ENCODE measurements around the gene MEX3A. TPM values are rescaled to one million over a fixed set of nuclear protein-coding genes. Genes with fewer than 3 reads are reported as not detected.
A peak's percentile ranks its signal among the peaks of the same experiment; 100 is the strongest.
"Not testable (repeated sequence)": the region's sequence is repeated elsewhere in the genome, so short reads cannot be mapped to it uniquely, and the experiment has no call there.

Gene MEX3A
- polyA plus RNA-seq, 1 experiment = 11.8 TPM

GRCh38 chr1:156128654-156129597 is 46.7 kb upstream of the MEX3A start:
- Histone ChIP-seq H3K27ac (ENCODE audit: low read depth, low read length) (peak overlapping the region; percentile 100), H3K4me3 (ENCODE audit: low read depth, low read length) (peak overlapping the region; percentile 31), H3K27me3 (ENCODE audit: control insufficient read depth, insufficient read depth, low read length) (no peaks in the 10 kb centered on the region), H3K9me3 (ENCODE audit: control insufficient read depth, insufficient read depth, low read length) (no peaks in the 10 kb centered on the region)
- POLR2A ChIA-PET = interaction anchor here (0.6 to 5.8 kb wide), 8 partner anchors 9 to 904 kb away, joined by 3 to 125 read pairs (median 6); partner anchors contain the start of gene LMNA
- TF ChIP-seq CTCF (IDR thresholded peaks at IDR 0.05; ENCODE audit: low read depth, low read length) = no peak
- no peak for DNase-seq (ENCODE audit: low read depth, low spot score)
- CTCF ChIA-PET = interaction anchor here (0.8 to 32.7 kb wide), 9 partner anchors 11 to 169 kb away, joined by 3 to 682 read pairs (median 10); partner anchors contain the start of gene LMNA

DNA sequence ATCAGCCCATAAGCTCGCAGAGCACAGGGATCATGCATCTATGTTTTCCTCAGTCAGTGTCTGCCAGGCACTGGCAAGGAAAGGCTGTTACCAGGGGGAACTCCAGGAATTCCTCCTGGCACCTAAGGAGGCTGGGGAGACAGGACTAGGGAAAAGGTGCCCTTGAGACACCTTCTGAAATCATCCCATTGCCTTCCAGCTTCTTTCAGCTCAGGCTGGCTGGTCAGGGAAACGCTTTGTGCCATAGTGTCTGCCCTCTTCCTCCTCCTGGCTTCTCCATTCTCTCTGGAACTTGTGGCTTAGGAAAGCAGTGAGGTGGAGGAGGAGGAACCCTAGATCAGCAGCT is 46.0 kb upstream of the MEX3A start:
- no peak for DNase-seq (ENCODE audit: low read depth, low spot score)
- Histone ChIP-seq H3K27ac (ENCODE audit: low read depth, low read length) (peak overlapping the region; percentile 100), H3K27me3 (ENCODE audit: control insufficient read depth, insufficient read depth, low read length) (no peaks in the 10 kb centered on the region), H3K4me3 (ENCODE audit: low read depth, low read length) (peak overlapping the region; percentile 31), H3K9me3 (ENCODE audit: control insufficient read depth, insufficient read depth, low read length) (no peaks in the 10 kb centered on the region)
- no peak for TF ChIP-seq CTCF (IDR thresholded peaks at IDR 0.05; ENCODE audit: low read depth, low read length)
- ChIA-PET CTCF (interaction anchor here (0.8 to 32.7 kb wide), 5 partner anchors 14 to 96 kb away, joined by 3 to 682 read pairs (median 37); partner anchors contain the start of gene LMNA), POLR2A (interaction anchor here (1.0 to 5.8 kb wide), 4 partner anchors 9 to 31 kb away, joined by 3 to 125 read pairs (median 22); partner anchors contain the start of gene LMNA)

DNA sequence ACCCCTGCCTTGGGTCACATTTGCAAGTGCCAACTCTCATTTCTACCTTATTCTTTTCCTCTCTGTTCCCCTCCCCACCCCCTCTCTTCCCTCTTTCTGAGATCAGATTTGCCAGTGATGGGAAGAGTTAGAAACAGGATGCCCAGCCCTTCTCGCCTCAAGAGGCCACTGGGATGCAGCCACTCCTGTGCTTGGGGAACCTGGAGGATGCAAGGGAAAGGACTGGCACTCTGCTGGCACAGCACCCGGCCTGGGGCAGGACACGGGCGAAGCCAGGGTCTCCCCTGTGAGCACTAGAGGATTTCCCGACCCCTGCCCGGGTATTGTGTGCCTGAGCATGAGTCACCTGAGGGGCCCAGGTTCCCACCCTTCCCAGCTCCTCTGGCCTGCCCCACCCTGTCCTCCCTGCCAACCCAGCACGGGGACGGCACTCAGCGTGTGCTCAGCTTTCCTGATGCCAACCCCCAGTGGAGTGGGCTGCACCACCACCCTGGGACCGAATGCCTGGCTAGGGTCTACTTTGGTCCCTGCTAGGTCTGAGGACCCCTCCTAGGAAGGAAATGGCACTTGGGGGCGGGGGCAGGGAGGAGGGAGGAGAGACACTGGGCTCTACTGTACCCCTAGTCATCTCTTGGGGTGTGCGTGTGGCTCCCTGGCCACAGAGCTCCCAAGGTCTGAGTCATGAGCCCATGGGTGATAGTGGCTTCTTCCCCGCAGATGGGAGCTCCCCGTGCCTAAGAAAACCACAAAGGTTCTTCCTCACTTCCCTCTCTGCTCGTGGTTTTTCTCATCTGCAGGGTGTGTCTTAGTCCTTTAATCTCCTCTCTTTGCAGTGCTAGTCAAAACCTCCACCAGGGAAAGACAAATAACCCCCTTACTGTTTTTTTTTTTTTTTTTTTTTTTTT is 44.6 kb upstream of the MEX3A start:
- TF ChIP-seq CTCF (IDR thresholded peaks at IDR 0.05; ENCODE audit: low read depth, low read length) = no peak
- CTCF ChIA-PET = interaction anchor here (32.7 kb wide), 1 partner anchor 29 kb away, joined by 682 read pairs; no protein-coding TSS in a partner anchor
- POLR2A ChIA-PET = interaction anchor here (0.6 to 5.8 kb wide), 8 partner anchors 9 to 120 kb away, joined by 3 to 125 read pairs (median 4); partner anchors contain the start of genes LMNA and PMF1
- no peaks in the 10 kb centered on the region for H3K27me3 ChIP-seq (ENCODE audit: control insufficient read depth, insufficient read depth, low read length)
- peak; percentile 78 for DNase-seq (ENCODE audit: low read depth, low spot score)
- no peaks in the 10 kb centered on the region for H3K9me3 ChIP-seq (ENCODE audit: control insufficient read depth, insufficient read depth, low read length)
- H3K4me3 ChIP-seq (ENCODE audit: low read depth, low read length) = peak overlapping the region; percentile 37
- H3K27ac ChIP-seq (ENCODE audit: low read depth, low read length) = peak overlapping the region; percentile 99

GRCh38 chr1:156126043-156126629 is 43.9 kb upstream of the MEX3A start:
- Histone ChIP-seq H3K4me3 (ENCODE audit: low read depth, low read length) (peak overlapping the region; percentile 43), H3K27me3 (ENCODE audit: control insufficient read depth, insufficient read depth, low read length) (no peaks in the 10 kb centered on the region), H3K9me3 (ENCODE audit: control insufficient read depth, insufficient read depth, low read length) (no peaks in the 10 kb centered on the region), H3K27ac (ENCODE audit: low read depth, low read length) (peak overlapping the region; percentile 99)
- ChIA-PET CTCF (interaction anchor here (32.7 kb wide), 1 partner anchor 28 kb away, joined by 682 read pairs; no protein-coding TSS in a partner anchor), POLR2A (interaction anchor here (1.1 to 5.8 kb wide), 2 partner anchors 12 to 120 kb away, joined by 7 to 125 read pairs; partner anchors contain the start of gene LMNA)
- TF ChIP-seq CTCF (IDR thresholded peaks at IDR 0.05; ENCODE audit: low read depth, low read length) = peak; percentile 57
- peak; percentile 90 for DNase-seq (ENCODE audit: low read depth, low spot score)

- H3K27me3 ChIP-seq (ENCODE audit: control insufficient read depth, insufficient read depth, low read length); H3K4me3 ChIP-seq (ENCODE audit: low read depth, low read length); H3K9me3 ChIP-seq (ENCODE audit: control insufficient read depth, insufficient read depth, low read length); DNase-seq (ENCODE audit: low read depth, low spot score): not testable (repeated sequence)
- H3K27ac ChIP-seq (ENCODE audit: low read depth, low read length) = peak overlapping the region; percentile 99
- ChIA-PET CTCF (interaction anchor here (32.7 kb wide), 1 partner anchor 28 kb away, joined by 682 read pairs; no protein-coding TSS in a partner anchor), POLR2A (interaction anchor here (5.8 kb wide), 1 partner anchor 12 kb away, joined by 125 read pairs; the partner anchor contains the start of gene LMNA)
Measured at GRCh38 chr1:156125544-156125943, 43.3 kb upstream of the MEX3A start.

Measured in AG04450 (cell line).